Stimulated activated CD8-positive, alpha-beta memory T cell treated with anti-CD3 and anti-CD28 coated beads, Interleukin-4, amount 100 ng/mL, for 4 hours (primary cell): ENCODE measurements around the gene PLTP.
"Not testable (repeated sequence)": the region's sequence is repeated elsewhere in the genome, so short reads cannot be mapped to it uniquely, and the experiment has no call there.

Experiments used
- DNase-seq, 2 donors: peaks; one replicate each; pipeline ENCODE4 v3.0.0-alpha.2; 2020; ENCODE audit warnings: low read depth in 2 of 2, low spot score in 1 of 2

PLTP gene

GRCh38 chr20:45880988-45881788 is 30.8 kb downstream of the PLTP start, which contains the start of gene ZSWIM1:
Gene ZSWIM1, plus strand, starts transcription at chr20:45881227. Its CDS starts 1,366 bp downstream, at chr20:45882593.
- DNase-seq = peak; percentile 96 to 98

- DNase-seq = no peak
Observed at GRCh38 chr20:45878076-45878761, 33.7 kb downstream of the PLTP start.

GRCh38 chr20:45874576-45874975 is 37.4 kb downstream of the PLTP start:
- DNase-seq = no peak

DNA sequence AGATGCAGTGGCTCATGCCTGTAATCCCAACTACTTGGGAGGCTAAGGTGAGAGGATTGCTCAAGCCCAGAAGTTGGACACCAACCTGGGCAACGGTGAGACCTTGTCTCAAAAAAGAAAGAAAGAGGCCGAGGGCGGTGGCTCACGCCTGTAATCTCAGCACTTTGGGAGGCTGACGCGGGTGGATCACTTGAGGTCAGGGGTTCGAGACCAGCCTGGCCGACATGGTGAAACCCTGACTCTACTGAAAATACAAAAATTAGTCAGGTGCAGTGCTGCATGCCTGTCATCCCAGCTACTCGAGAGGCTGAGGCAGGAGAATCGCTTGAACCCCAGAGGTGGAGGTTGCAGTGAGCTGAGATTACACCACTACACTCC is 37.9 kb downstream of the PLTP start:
- not testable (repeated sequence) for DNase-seq

GRCh38 chr20:45873409-45874103 is 38.4 kb downstream of the PLTP start:
- DNase-seq = no peak

- DNase-seq = no peak
Observed at GRCh38 chr20:45872626-45873025, 39.3 kb downstream of the PLTP start.

GRCh38 chr20:45867819-45868176 is 44.2 kb downstream of the PLTP start:
- no peak for DNase-seq

DNA sequence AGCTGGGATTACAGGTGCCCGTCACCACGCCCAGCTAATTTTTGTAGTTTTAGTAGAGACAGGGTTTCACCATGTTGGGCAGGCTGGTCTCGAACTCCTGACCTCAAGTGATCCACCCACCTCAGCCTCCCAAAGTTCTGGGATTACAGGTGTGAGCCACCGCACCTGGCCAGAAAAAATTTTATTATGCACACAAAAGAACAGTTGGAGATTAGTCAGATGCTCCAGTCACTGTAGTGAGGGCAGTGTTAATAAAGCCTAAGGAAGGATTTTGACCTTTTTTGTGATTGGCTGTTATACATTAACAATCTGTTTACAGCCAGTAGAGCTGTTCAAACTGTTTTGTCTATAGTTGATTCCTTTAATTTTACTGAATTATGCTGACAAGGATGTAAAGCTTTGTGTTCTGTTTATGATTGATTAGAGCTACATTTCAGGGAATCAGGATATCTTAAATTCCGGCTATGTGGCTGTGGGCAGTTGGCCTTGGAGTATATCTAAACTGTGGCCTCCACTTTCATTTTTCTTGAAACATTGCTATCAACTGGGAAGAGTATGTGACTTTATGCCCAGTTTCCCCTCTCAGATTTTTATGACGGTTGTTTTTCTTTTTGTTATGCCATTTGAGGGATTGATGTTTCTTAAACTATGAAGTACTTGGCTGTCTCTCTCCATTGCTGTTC is 44.7 kb downstream of the PLTP start:
- DNase-seq = no peak

- no peak for DNase-seq
Observed at GRCh38 chr20:45866454-45866853, 45.5 kb downstream of the PLTP start.

- no peak for DNase-seq
Observed at GRCh38 chr20:45863543-45864470, 48.1 kb downstream of the PLTP start.

DNA sequence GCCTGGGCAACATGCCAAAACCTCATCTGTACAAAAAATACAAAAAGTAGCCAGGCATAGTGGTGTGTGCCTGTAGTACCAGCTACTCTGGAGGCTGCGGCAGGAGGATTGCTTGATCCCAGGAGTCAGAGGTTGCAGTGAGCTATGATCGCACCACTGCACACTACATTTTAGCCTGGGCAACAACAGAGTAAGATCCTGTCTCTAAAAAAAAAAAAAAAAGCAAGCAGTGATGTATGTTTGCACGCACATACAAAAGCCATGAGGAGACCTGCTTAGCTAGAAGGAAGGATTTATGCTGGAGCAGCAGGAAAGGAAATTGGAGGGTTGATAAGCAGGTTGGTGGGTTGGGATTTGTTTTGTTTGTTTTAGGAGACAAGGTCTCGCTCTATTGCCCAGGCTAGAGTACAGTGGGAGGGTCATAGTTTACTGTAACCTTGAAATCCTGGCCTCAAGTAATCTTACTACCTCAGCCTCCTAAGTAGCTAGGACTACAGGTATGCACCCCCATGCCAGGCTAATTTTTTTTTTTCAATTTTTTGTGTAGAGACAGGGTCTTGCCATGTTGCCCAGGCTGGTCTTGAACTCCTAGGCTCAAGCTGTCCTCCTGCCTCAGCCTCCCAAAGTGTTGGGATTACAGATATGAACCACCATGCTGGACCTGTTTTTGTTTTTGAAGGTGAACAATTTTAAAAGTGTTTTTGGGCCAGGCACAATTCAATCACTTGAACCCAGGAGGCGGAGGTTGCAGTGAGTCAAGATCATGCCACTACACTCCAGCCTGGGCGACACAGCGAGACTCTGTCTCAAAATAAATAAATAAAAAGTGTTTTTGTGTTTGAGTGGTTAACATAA is 50.5 kb downstream of the PLTP start:
- DNase-seq = no peak

- DNase-seq = no peak
Observed at GRCh38 chr20:45860560-45861220, 51.3 kb downstream of the PLTP start.

DNA sequence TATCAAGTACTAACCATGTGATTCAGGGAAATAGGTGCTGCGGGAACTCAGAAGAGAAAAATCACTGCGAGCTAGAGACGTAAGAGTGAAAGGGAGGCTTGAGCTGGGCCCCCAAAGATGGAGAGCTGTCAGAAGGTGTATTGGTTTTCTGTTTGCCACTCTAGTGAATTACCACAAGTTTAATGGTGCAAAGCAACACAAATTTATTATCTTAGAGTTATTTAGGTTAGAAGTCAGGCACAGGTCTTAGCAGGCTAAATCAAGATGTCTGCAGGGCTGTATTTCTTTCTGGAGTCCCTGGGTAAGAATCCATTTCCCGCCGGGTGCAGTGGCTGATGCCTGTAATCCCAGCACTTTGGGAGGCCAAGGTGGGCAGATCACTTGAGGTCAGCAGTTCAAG is 52.0 kb downstream of the PLTP start:
- no peak for DNase-seq

GRCh38 chr20:45857882-45858216 is 54.1 kb downstream of the PLTP start:
- DNase-seq = no peak

DNA sequence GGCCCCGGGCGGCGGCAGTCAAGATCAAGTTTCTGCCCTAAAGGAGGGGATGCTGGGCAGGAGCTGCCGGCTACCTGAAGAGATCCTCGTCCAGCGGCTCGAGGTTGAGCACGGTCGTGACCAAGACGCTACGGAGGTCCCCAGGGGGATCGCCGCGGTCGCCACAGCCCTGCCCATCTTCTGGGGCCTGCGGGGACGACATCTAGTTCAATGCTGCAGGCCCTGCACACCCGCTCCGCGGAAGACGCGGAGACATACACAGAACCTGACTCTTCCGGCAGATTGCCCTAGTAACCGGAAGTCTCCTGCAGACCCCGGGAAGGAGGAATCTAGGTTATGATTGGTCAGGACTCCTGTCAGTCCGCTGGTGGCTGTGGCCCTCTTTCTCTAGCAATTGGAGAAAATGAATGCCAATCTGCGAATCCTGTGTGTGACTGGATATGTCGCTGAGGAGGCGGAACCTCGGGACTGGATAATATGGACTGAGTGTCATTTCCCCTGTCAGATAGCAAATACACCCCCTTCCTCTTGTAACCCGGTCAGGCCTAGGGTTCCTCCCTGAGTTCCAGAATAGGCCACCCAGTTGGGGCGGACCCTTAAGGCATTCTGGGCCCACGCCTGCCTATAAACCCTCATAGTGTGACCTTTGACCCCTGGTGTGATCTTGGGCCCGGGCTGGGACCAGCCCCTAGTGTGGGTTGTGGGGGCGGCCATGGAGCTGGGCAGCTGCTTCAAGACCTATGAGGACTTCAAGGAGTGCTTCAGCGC is 54.7 kb downstream of the PLTP start, which contains the start of the genes ACOT8 and ZSWIM3:
TSS of gene ACOT8 (minus strand) at position 279 of the 768 bp plus-strand sequence. CDS start at position 202, 77 bp downstream.
TSS of gene ZSWIM3 (plus strand) at position 501 of the 768 bp plus-strand sequence. CDS start at position 713, 212 bp downstream.
- peak; percentile 81 for DNase-seq

- no peak for DNase-seq
Observed at GRCh38 chr20:45853484-45853883, 58.5 kb downstream of the PLTP start.

DNA sequence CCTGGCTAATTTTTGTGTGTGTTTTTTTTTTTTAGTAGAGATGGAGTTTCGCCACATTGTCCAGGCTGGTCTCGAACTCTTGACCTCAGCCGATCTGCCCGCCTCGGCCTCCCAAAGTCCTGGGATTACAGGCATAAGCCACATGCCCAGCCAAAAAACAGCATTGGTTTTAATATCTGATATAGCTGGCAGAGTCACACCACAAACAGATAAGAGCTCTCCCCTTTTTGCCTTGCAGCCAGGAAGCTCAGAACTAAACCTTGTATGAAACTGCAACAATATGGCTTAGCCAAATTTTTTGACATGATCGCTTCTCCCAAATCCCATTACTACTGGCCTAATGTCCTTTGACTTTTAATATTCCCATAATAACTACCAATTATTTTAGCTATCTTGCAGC is 59.6 kb downstream of the PLTP start:
- no peak for DNase-seq

DNA sequence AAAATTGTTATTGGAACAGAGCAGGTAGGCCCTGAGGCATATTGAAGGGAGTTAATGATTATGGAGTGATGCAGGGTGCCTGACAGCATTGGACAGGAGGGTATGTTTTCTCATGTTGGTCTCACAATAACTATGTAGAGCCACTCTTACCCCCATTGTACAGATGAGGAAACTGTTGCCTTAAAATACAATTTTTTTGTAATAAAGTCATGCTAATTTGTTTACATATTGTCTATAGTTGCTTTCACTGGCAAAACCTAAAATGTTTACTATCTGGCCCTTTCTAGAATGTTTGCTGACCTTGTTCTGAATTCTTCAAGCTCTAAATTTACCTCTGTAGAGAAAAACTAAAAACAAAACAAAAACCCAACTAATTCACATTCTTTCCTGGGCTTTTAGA is 60.5 kb downstream of the PLTP start:
- DNase-seq = no peak
